Activated naive CD4-positive, alpha-beta T cell treated with anti-CD3 and anti-CD28 coated beads, Interleukin-2, amount 10 ng/mL, durations not matched to agents 5 hours and 36 hours (primary cell): ENCODE measurements around the gene TAAR2. TPM values are rescaled to one million over a fixed set of nuclear protein-coding genes. Genes with fewer than 3 reads are reported as not detected.

Source experiments
- total RNA-seq, 2 experiments: library from RNA; stranded (reverse); gene quantifications; one replicate each; pipeline ENCODE4 v1.2.3, GENCODE V29; 2021

The TAAR2 gene
- not detected for total RNA-seq

GRCh38 chr6:132624175-132624574 is at the start of gene TAAR2:
TSS of gene TAAR2 (minus strand) at chr6:132624275. CDS start at chr6:132624275, 0 bp downstream.

GRCh38 chr6:132659082-132659481 is 35.0 kb upstream of the TAAR2 start, which contains the start of gene TAAR1:
TSS of gene TAAR1 (minus strand) at chr6:132659182. CDS start at chr6:132646003, 13,179 bp downstream.

GRCh38 chr6:132589454-132589853 is 34.6 kb downstream of the TAAR2 start, which contains the start of gene TAAR5:
TSS of gene TAAR5 (minus strand) at chr6:132589741. CDS start at chr6:132589686, 55 bp downstream.

GRCh38 chr6:132570221-132570777 is 53.8 kb downstream of the TAAR2 start, which contains the start of gene TAAR6:
TSS of gene TAAR6 (plus strand) at chr6:132570322. CDS start at chr6:132570322, 0 bp downstream.

Other genes starting within 250 kb of the TAAR2 start
- not detected for gene MOXD1, start 222.8 kb downstream of the TAAR2 start, total RNA-seq
- 10 to 100 TPM; 17.9 to 18.8 TPM for gene STX7, start 111.2 kb downstream of the TAAR2 start, total RNA-seq
- gene TAAR9, start 86.0 kb downstream of the TAAR2 start, total RNA-seq, result not detected
- gene TAAR8, start 71.6 kb downstream of the TAAR2 start, total RNA-seq, result not detected
- gene TAAR6, start 54.0 kb downstream of the TAAR2 start, total RNA-seq, result not detected
- not detected for gene TAAR5, start 34.5 kb downstream of the TAAR2 start, total RNA-seq
- not detected for gene TAAR1, start 34.9 kb upstream of the TAAR2 start, total RNA-seq
- not detected for gene VNN1, start 89.8 kb upstream of the TAAR2 start, total RNA-seq
- 10 to 100 TPM; 11.9 to 12.5 TPM for gene VNN2, start 133.6 kb upstream of the TAAR2 start, total RNA-seq
- gene SLC18B1, start 174.4 kb upstream of the TAAR2 start, total RNA-seq, result 1 to 10 TPM; 8.0 to 9.2 TPM
- 1,000 to 10,000 TPM; 1,905 to 1,952 TPM for gene RPS12, start 190.3 kb upstream of the TAAR2 start, total RNA-seq